Adrenal gland (tissue), 12 donors: ENCODE measurements around the gene CRYBG3. TPM values are rescaled to one million over a fixed set of nuclear protein-coding genes. Genes with fewer than 3 reads are reported as not detected.

Experiments used
- DNase-seq, 7 donors: peaks; one replicate each; pipeline ENCODE4 v3.0.0-alpha.2; 2019 to 2020
- H3K27ac ChIP-seq, 5 donors: fragments of 200-600 bp; sonication (generic) in 4 of 5; 1 replicate in 3 of 5; 2 replicates in 2 of 5; pipeline versions ENCODE4 v1.5.1 to v1.8.0; 2016 to 2020; ENCODE audit warnings: mild to moderate bottlenecking in 1 of 5
- H3K27me3 ChIP-seq: fragments of 200-600 bp; 2 replicates; pipeline ENCODE4 v1.8.0; 2021
- H3K36me3 ChIP-seq, 2 donors: fragments of 200-600 bp; replicated peaks in 1 of 2; 1 replicate in 1 of 2; 2 replicates in 1 of 2; pipeline versions ENCODE4 v1.5.1 to v1.8.0; 2018 to 2022
- H3K4me1 ChIP-seq, 2 donors: fragments of 200-600 bp; replicated peaks in 1 of 2; 1 replicate in 1 of 2; 2 replicates in 1 of 2; pipeline versions ENCODE4 v1.5.1 to v1.8.0; 2018 to 2021
- H3K4me3 ChIP-seq, 4 donors: fragments of 200-600 bp; sonication (generic) in 3 of 4; one replicate each; pipeline ENCODE4 v1.5.1; 2016 to 2018
- H3K9me3 ChIP-seq, 3 donors: fragments of 200-600 bp; sonication (generic) in 1 of 3; replicated peaks in 1 of 3; 1 replicate in 2 of 3; 2 replicates in 1 of 3; pipeline versions ENCODE4 v1.5.1 to v1.8.0; 2016 to 2021
- POLR2A ChIP-seq, 2 donors: fragments of 450-650 bp; IDR thresholded peaks; one replicate each; pipeline ENCODE4 v1.6.1; 2017; ENCODE audit warnings: antibody characterized with exemption in 2 of 2, mild to moderate bottlenecking in 2 of 2, moderate library complexity in 1 of 2
- WGBS, 4 donors: extraction: QIAGEN DNeasy Blood & Tissue Kit in 2 of 4; methylation state at CpG; one replicate each; pipeline versions ENCODE4 v1.1.5 to v1.1.7; 2013 to 2017; 5-methylcytosine and 5-hydroxymethylcytosine counted together
- intact Hi-C, 2 donors: fragments of 100-400 bp; cut with DNase I; formaldehyde crosslinking; loops; one replicate each; pipeline versions ENCODE4 v1.14.1 to v1.15.0; 2022 to 2023
- polyA plus RNA-seq, 3 donors: library from polyadenylated mRNA; stranded (reverse); fragments of 200-250 nt in 2 of 3; fragments of 350-450 nt in 1 of 3; fragmentation: Illumina TruSeq in 1 of 3; extraction: RNeasy Lipid Tissue Mini Kit (QIAGEN cat#74804) in 1 of 3; gene quantifications; one replicate each; pipeline ENCODE4 v1.2.3, GENCODE V29; 2013 to 2014
- total RNA-seq, 9 donors: library from RNA; depleted of rRNA in 4 of 9; stranded (reverse); fragments of >200 nt in 4 of 9; fragments of 120-200 nt in 1 of 9; fragmentation: NEBNext Ultra II Directional in 1 of 9; extraction: Animal tissue kit (Norgen Biotek cat#: 25700) in 1 of 9; gene quantifications; one replicate each; pipeline versions ENCODE4 v1.1.0 to v1.2.4, GENCODE V29; 2013 to 2023
- TF ChIP-seq, protein P1 (sequence below), 6 experiments: fragments of 450-650 bp in 4 of 6; fragments of 200-600 bp in 2 of 6; sonication (generic) in 1 of 6; IDR thresholded peaks; 1 replicate in 5 of 6; 2 replicates in 1 of 6; pipeline versions ENCODE4 v1.5.1 to v1.8.0; 2016 to 2021; ENCODE audit warnings: antibody characterized with exemption in 6 of 6, mild to moderate bottlenecking in 2 of 6, moderate library complexity in 1 of 6
- donor health status: healthy with polysubstance abuse.
- donor health status: Bipolar disorder and iron deficiency.
- donor health status: DM: yes; HTN: yes; CAD: no.
- donor health status: DM: no; HTN: no; CAD: no.
- donor health status: DM: no; HTN: no; CAD: no.
- donor health status: DM: yes; HTN: yes; CAD: no.

Gene CRYBG3
- total and polyA plus RNA-seq, 12 donors = 2.7 to 25.0 (median 12.5) TPM

DNA sequence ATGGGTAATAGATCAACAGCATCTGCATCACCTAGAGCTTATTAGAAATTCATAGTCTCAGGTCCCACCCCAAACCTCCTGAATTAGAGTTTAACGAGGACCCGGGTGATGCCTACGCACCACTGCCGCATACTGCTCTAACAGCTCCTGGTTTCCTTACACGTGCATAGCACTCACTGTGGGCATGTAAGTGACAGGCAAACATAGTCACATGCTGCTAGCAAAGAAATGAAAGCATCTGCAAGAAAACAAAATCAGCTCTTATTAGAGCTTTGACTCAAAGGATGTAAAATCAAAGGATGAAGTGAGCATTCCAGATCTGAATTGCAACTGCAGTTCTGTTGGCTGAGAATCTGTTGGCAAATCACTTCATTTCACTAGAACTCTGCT, 169.5 kb downstream of the CRYBG3 start:
- intact Hi-C loops = no loop called here
- H3K36me3 ChIP-seq = no peaks in the 10 kb centered on the region
- H3K27ac ChIP-seq = no peak overlapping the region
- TF ChIP-seq, protein P1, sequence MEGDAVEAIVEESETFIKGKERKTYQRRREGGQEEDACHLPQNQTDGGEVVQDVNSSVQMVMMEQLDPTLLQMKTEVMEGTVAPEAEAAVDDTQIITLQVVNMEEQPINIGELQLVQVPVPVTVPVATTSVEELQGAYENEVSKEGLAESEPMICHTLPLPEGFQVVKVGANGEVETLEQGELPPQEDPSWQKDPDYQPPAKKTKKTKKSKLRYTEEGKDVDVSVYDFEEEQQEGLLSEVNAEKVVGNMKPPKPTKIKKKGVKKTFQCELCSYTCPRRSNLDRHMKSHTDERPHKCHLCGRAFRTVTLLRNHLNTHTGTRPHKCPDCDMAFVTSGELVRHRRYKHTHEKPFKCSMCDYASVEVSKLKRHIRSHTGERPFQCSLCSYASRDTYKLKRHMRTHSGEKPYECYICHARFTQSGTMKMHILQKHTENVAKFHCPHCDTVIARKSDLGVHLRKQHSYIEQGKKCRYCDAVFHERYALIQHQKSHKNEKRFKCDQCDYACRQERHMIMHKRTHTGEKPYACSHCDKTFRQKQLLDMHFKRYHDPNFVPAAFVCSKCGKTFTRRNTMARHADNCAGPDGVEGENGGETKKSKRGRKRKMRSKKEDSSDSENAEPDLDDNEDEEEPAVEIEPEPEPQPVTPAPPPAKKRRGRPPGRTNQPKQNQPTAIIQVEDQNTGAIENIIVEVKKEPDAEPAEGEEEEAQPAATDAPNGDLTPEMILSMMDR (IDR thresholded peaks at IDR 0.05) = no peak
- TF ChIP-seq POLR2A (IDR thresholded peaks at IDR 0.05) = no peak
- DNase-seq = no peak
- H3K4me3 ChIP-seq = no peak overlapping the region
- H3K4me1 ChIP-seq = no peaks in the 10 kb centered on the region
- WGBS, 4 donors = 66 to 83% (median 71%) methylated on average over 5 of the region's 5 CpGs
- H3K27me3 ChIP-seq = no peaks in the 10 kb centered on the region
- no peaks in the 10 kb centered on the region for H3K9me3 ChIP-seq

DNA sequence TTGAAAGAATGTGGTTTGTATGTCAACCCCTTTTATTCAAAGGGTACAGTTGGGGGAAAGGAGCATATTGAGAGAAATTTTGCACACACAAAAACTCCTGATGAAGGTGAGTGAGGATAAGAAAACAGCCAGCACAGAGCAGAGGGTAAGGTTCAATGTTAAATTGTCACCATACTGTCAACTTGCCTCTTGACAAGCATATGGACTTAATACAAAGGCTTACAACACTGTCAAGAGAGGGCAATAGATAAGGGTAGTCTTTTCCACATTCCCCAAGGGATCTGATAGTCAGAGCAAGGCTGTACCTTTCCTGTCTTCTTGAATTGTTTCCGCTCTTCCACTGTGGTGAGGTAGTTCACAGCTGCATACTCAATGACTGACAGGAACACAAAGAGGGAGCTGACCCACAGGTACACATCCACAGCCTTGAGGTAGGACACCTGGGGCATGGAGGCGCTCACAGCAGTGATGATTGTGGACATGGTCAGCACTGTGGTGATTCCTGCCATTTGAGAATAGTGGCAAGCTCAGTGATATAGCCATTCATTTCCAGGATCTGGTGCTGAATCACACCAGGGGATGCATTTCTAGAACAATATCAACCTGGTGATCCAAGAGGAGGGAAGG, 170.8 kb downstream of the CRYBG3 start:
- H3K27ac ChIP-seq = no peak overlapping the region
- no peaks in the 10 kb centered on the region for H3K27me3 ChIP-seq
- no peaks in the 10 kb centered on the region for H3K4me1 ChIP-seq
- 87 to 100% (median 90%) methylated on average over 2 of the region's 2 CpGs for WGBS, 4 donors
- no peak for TF ChIP-seq POLR2A (IDR thresholded peaks at IDR 0.05)
- TF ChIP-seq, protein P1 (IDR thresholded peaks at IDR 0.05) = no peak
- intact Hi-C loops = no loop called here
- no peak for DNase-seq
- H3K36me3 ChIP-seq = no peaks in the 10 kb centered on the region
- H3K4me3 ChIP-seq = no peak overlapping the region
- no peaks in the 10 kb centered on the region for H3K9me3 ChIP-seq

DNA sequence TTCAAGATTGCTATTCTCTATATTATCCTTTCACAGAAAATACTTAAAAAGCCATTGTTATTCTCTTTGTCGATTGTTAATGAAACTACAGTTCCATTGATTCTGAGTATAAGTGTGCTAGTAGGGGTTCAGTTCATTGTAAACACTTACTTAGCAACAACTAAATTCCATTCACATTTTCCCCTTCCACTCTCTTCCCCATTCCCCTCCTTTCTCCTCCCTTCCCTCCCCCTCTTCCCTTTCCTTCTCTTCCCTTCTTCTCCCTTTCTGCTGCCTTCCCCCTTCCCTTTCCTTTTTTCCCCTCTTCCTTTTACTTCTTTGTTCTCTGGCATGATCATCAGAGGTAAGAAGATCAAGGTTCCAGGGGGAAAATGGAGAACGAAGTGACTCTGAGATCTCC, 171.7 kb downstream of the CRYBG3 start:
- Histone ChIP-seq H3K27ac (no peak overlapping the region), H3K27me3 (no peaks in the 10 kb centered on the region), H3K36me3 (no peaks in the 10 kb centered on the region), H3K4me1 (no peaks in the 10 kb centered on the region), H3K4me3 (no peak overlapping the region), H3K9me3 (no peaks in the 10 kb centered on the region)
- no peak for DNase-seq
- TF ChIP-seq POLR2A (IDR thresholded peaks at IDR 0.05) = no peak
- TF ChIP-seq, protein P1 (IDR thresholded peaks at IDR 0.05) = no peak
- intact Hi-C loops = no loop called here
- 63 to 73% (median 68%) methylated on average over 2 of the region's 2 CpGs for WGBS, 4 donors

DNA sequence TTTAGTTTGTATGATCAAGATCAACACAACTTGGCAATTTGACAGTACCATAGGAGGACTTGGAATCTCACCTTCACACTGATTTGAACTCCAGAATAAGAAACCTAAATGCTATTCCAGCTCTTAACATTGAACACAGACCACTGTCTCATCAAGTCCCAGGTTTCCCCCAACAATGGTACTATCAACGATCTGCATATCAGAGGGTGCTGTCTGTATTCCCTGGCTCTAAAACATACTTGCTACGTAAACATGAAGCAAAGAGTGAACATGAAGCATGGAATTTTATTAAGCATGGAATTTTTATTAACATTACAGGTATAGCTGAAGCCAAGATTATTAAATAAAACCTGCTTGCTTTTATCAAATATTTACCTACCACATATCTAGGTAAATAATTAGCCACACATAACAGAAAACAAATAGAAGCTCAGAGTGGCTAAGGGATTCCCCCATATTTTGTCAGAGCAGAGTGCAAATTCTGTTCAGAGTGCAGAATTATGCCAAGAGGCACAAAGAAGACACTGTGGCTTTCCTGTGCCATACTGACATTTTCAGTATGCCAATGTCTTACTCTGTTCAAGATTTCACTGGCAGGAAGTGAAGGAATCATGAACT, 172.6 kb downstream of the CRYBG3 start:
- Histone ChIP-seq H3K4me3 (no peak overlapping the region), H3K9me3 (no peaks in the 10 kb centered on the region), H3K27me3 (no peaks in the 10 kb centered on the region), H3K4me1 (no peaks in the 10 kb centered on the region), H3K27ac (no peak overlapping the region), H3K36me3 (no peaks in the 10 kb centered on the region)
- WGBS, 4 donors = 76 to 79% (median 77%) methylated on average over 2 of the region's 2 CpGs
- intact Hi-C loops = no loop called here
- no peak for DNase-seq
- TF ChIP-seq, protein P1 (IDR thresholded peaks at IDR 0.05) = no peak
- no peak for TF ChIP-seq POLR2A (IDR thresholded peaks at IDR 0.05)

Other genes with a start within 250 kb of the CRYBG3 start
- gene ARL6, start 57.3 kb upstream of the CRYBG3 start, total RNA-seq = 1 to 10 TPM; 4.5 to 9.9 (median 7.3) TPM
- 1 to 10 TPM; 3.1 to 9.9 (median 5.3) TPM for gene ARL6, start 57.3 kb upstream of the CRYBG3 start, polyA plus RNA-seq
- 10 to 100 TPM in 8 of 9 donors, 1 to 10 TPM in 1; 8.4 to 31.2 (median 19.7) TPM for gene RIOX2, start 150.4 kb downstream of the CRYBG3 start, total RNA-seq
- gene RIOX2, start 150.4 kb downstream of the CRYBG3 start, polyA plus RNA-seq = 10 to 100 TPM in 2 of 3 donors, 1 to 10 TPM in 1; 10.0 to 48.0 (median 12.8) TPM
- under 1 TPM in 1 of 9 donors, not detected in 8; under 0.01 TPM for gene GABRR3, start 213.3 kb downstream of the CRYBG3 start, total RNA-seq
- not detected for gene GABRR3, start 213.3 kb downstream of the CRYBG3 start, polyA plus RNA-seq